ENCODE results near the gene ARHGEF12. TPM values are rescaled to one million over a fixed set of nuclear protein-coding genes. Genes with fewer than 3 reads are reported as not detected.

The ARHGEF12 gene
- total and polyA plus RNA-seq, 2 donors (not counting 1 experiment from before 2014, with no cell fraction given): 2.0 to 21.6 TPM

DNA sequence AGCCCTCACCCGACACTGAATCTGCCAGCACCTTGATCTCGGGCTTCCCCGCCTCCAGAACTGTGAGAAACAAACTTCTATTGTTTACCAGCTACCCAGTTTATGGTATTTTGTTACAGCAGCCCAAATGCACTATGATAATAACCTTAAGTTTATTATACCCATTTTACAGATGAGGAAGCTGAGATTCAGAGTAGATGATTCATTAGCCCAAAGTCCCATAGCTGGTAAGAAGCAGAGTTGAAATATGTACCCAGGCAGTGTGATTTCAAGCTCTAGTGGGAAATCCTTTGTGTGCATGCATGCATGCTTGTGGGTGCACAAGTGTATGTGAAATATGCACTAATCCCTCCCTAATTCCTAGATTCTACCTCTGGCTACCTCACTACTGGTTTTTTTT lies 183.3 kb downstream of the ARHGEF12 start:
- H3K9ac ChIP-seq (ENCODE audit: low read length): no peak overlapping the region
- H3K27ac ChIP-seq (ENCODE audit: low read length in 2 of 2): no peak overlapping the region
- ChIA-PET CTCF (no interaction called here), POLR2A (no interaction called here)
- DNase-seq: no peak
- ATAC-seq (ENCODE audit: low read depth): no peak
- peaks cover 40% of the 10 kb centered on the region for H3K27me3 Mint-ChIP-seq
- H3K4me1 Mint-ChIP-seq: peaks cover 4% of the 10 kb centered on the region
- no peaks in the 10 kb centered on the region for H3K9me3 ChIP-seq (ENCODE audit: control extremely low read depth in 1 of 3, control insufficient read depth in 2 of 3, insufficient read depth in 1 of 3, low read length in 2 of 3)
- H2AFZ ChIP-seq (ENCODE audit: insufficient read depth, low read depth, low read length, poor library complexity, severe bottlenecking): no peak overlapping the region
- no peaks in the 10 kb centered on the region for H3K79me2 ChIP-seq (ENCODE audit: control insufficient read depth, insufficient read depth, low read length)
- no peak overlapping the region for H3K4me3 ChIP-seq (ENCODE audit: control extremely low read depth in 1 of 5, extremely low read depth in 1 of 5, insufficient read depth in 1 of 5, low read depth in 2 of 5, low read length in 4 of 5)
- peaks cover 0 to 10% (median 2%) of the 10 kb centered on the region in 4 experiments for H3K27me3 ChIP-seq (replicated peaks in 1 of 4; ENCODE audit: control extremely low read depth in 1 of 4, control insufficient read depth in 3 of 4, insufficient read depth in 4 of 4, low read length in 3 of 4)
- no peak overlapping the region for H3K27ac Mint-ChIP-seq
- intact Hi-C loops (cut with micrococcal nuclease): no loop called here
- no peak overlapping the region for H3K4me2 ChIP-seq (replicated peaks; ENCODE audit: low read depth, low read length, poor library complexity, severe bottlenecking)
- TF ChIP-seq, protein P1, sequence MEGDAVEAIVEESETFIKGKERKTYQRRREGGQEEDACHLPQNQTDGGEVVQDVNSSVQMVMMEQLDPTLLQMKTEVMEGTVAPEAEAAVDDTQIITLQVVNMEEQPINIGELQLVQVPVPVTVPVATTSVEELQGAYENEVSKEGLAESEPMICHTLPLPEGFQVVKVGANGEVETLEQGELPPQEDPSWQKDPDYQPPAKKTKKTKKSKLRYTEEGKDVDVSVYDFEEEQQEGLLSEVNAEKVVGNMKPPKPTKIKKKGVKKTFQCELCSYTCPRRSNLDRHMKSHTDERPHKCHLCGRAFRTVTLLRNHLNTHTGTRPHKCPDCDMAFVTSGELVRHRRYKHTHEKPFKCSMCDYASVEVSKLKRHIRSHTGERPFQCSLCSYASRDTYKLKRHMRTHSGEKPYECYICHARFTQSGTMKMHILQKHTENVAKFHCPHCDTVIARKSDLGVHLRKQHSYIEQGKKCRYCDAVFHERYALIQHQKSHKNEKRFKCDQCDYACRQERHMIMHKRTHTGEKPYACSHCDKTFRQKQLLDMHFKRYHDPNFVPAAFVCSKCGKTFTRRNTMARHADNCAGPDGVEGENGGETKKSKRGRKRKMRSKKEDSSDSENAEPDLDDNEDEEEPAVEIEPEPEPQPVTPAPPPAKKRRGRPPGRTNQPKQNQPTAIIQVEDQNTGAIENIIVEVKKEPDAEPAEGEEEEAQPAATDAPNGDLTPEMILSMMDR (IDR thresholded peaks at IDR 0.05): no peak
- TF ChIP-seq EZH2 (IDR thresholded peaks at IDR 0.05; ENCODE audit: borderline replicate concordance, insufficient read depth, low read depth, low read length, poor library complexity, severe bottlenecking): no peak
- 92% methylated on average over 2 of the region's 3 CpGs for WGBS (ENCODE audit: insufficient coverage)
- no peaks in the 10 kb centered on the region for H3K9me3 Mint-ChIP-seq (ENCODE audit: insufficient read depth)
- no peaks in the 10 kb centered on the region for H3K36me3 ChIP-seq (replicated peaks in 1 of 2; ENCODE audit: control extremely low read depth in 1 of 2, control insufficient read depth in 1 of 2, extremely low read depth in 1 of 2, insufficient read depth in 2 of 2, low read length in 1 of 2)
- peaks cover 0 to 9% of the 10 kb centered on the region in 2 donors for H3K4me1 ChIP-seq (ENCODE audit: control insufficient read depth in 2 of 2, insufficient read depth in 2 of 2, low read length in 2 of 2)
- no peak overlapping the region for H3K4me3 Mint-ChIP-seq
- H4K20me1 ChIP-seq (ENCODE audit: control insufficient read depth, insufficient read depth, low read length, poor library complexity, severe bottlenecking): no peaks in the 10 kb centered on the region

DNA sequence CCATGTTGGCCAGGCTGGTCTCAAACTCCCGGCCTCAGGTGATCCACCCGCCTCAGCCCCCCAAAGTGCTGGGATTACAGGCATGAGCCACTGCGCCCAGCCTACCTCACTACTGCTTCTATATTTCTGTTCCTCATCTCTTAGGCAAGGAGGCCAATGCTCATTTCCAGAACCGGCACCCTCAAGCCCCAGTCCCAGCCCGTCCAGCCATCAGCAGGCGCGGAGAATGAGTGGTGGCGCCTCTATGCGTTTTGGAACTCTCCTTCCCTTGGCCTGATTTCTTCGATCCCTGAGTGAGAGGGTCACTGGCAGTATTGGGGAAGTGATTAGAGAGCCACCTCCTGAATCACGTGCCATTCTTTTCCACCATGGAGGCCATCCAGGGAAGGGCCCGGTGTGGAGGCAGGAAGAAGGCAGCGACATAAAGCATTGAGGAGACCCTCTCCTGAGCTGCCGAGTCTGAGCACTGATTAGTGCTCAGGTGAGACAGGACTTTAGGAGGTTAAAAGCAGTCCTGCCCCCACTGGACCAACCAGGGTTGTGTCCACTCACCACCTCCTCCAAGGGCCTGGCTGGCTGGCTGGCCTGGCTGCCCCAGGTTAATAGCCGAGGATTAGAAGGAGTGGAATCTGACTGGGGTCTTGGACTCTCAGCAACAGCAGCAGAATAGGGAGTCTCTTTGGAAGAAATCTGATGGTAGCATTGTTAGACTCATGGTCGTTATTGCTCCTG lies 184.0 kb downstream of the ARHGEF12 start:
- Histone ChIP-seq H2AFZ (ENCODE audit: insufficient read depth, low read depth, low read length, poor library complexity, severe bottlenecking) (no peak overlapping the region), H3K27me3 (replicated peaks in 1 of 4; ENCODE audit: control extremely low read depth in 1 of 4, control insufficient read depth in 3 of 4, insufficient read depth in 4 of 4, low read length in 3 of 4) (peaks cover 0 to 4% (median 2%) of the 10 kb centered on the region in 4 experiments), H3K9ac (ENCODE audit: low read length) (no peak overlapping the region), H3K4me3 (ENCODE audit: control extremely low read depth in 1 of 5, extremely low read depth in 1 of 5, insufficient read depth in 1 of 5, low read depth in 2 of 5, low read length in 4 of 5) (no peak overlapping the region), H4K20me1 (ENCODE audit: control insufficient read depth, insufficient read depth, low read length, poor library complexity, severe bottlenecking) (no peaks in the 10 kb centered on the region), H3K27ac (ENCODE audit: low read length in 2 of 2) (no peak overlapping the region), H3K4me2 (replicated peaks; ENCODE audit: low read depth, low read length, poor library complexity, severe bottlenecking) (no peak overlapping the region), H3K9me3 (ENCODE audit: control extremely low read depth in 1 of 3, control insufficient read depth in 2 of 3, insufficient read depth in 1 of 3, low read length in 2 of 3) (no peaks in the 10 kb centered on the region), H3K4me1 (ENCODE audit: control insufficient read depth in 2 of 2, insufficient read depth in 2 of 2, low read length in 2 of 2) (peaks cover 0 to 9% of the 10 kb centered on the region in 2 donors), H3K36me3 (replicated peaks in 1 of 2; ENCODE audit: control extremely low read depth in 1 of 2, control insufficient read depth in 1 of 2, extremely low read depth in 1 of 2, insufficient read depth in 2 of 2, low read length in 1 of 2) (no peaks in the 10 kb centered on the region), H3K79me2 (ENCODE audit: control insufficient read depth, insufficient read depth, low read length) (no peaks in the 10 kb centered on the region)
- DNase-seq (no peak), ATAC-seq (ENCODE audit: low read depth) (no peak)
- no peak for TF ChIP-seq EZH2 (IDR thresholded peaks at IDR 0.05; ENCODE audit: borderline replicate concordance, insufficient read depth, low read depth, low read length, poor library complexity, severe bottlenecking)
- TF ChIP-seq, protein P1 (IDR thresholded peaks at IDR 0.05): no peak
- Mint-ChIP-seq H3K27me3 (peaks cover 34% of the 10 kb centered on the region), H3K4me1 (peaks cover 4% of the 10 kb centered on the region), H3K27ac (no peak overlapping the region), H3K4me3 (no peak overlapping the region), H3K9me3 (ENCODE audit: insufficient read depth) (no peaks in the 10 kb centered on the region)
- intact Hi-C loops (cut with micrococcal nuclease): no loop called here
- 91% methylated on average over 13 of the region's 16 CpGs for WGBS (ENCODE audit: insufficient coverage)
- POLR2A ChIA-PET: no interaction called here
- CTCF ChIA-PET: interaction anchor here (1.5 kb wide), 1 partner anchor 9 kb away, joined by 8 read pairs; the partner anchor contains the start of gene GRIK4
